Measurements from ENCODE around the gene MOB3B.

DNA sequence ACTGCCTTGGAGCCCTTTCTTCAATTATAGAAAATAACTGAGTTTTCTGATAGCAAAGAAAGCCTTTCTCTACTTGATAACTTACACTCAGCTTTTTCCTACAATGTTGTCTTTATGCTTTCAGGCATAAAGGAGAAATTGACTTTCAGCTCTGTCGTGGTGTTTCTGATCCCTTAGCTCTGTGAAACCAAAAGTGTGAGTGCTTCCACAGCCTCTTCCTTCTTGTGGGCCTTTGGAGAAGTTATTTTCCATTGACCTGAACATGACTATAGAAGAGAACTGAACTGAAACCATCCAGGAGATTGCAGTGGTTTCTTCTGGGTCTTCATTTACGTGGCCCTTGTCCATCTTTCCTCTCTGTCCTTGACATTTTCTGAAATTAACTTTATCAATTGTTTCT is 173.2 kb downstream of the MOB3B start:
- TF ChIP-seq, protein P1, sequence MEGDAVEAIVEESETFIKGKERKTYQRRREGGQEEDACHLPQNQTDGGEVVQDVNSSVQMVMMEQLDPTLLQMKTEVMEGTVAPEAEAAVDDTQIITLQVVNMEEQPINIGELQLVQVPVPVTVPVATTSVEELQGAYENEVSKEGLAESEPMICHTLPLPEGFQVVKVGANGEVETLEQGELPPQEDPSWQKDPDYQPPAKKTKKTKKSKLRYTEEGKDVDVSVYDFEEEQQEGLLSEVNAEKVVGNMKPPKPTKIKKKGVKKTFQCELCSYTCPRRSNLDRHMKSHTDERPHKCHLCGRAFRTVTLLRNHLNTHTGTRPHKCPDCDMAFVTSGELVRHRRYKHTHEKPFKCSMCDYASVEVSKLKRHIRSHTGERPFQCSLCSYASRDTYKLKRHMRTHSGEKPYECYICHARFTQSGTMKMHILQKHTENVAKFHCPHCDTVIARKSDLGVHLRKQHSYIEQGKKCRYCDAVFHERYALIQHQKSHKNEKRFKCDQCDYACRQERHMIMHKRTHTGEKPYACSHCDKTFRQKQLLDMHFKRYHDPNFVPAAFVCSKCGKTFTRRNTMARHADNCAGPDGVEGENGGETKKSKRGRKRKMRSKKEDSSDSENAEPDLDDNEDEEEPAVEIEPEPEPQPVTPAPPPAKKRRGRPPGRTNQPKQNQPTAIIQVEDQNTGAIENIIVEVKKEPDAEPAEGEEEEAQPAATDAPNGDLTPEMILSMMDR (IDR thresholded peaks at IDR 0.05): no peak
- TF ChIP-seq, protein P2, sequence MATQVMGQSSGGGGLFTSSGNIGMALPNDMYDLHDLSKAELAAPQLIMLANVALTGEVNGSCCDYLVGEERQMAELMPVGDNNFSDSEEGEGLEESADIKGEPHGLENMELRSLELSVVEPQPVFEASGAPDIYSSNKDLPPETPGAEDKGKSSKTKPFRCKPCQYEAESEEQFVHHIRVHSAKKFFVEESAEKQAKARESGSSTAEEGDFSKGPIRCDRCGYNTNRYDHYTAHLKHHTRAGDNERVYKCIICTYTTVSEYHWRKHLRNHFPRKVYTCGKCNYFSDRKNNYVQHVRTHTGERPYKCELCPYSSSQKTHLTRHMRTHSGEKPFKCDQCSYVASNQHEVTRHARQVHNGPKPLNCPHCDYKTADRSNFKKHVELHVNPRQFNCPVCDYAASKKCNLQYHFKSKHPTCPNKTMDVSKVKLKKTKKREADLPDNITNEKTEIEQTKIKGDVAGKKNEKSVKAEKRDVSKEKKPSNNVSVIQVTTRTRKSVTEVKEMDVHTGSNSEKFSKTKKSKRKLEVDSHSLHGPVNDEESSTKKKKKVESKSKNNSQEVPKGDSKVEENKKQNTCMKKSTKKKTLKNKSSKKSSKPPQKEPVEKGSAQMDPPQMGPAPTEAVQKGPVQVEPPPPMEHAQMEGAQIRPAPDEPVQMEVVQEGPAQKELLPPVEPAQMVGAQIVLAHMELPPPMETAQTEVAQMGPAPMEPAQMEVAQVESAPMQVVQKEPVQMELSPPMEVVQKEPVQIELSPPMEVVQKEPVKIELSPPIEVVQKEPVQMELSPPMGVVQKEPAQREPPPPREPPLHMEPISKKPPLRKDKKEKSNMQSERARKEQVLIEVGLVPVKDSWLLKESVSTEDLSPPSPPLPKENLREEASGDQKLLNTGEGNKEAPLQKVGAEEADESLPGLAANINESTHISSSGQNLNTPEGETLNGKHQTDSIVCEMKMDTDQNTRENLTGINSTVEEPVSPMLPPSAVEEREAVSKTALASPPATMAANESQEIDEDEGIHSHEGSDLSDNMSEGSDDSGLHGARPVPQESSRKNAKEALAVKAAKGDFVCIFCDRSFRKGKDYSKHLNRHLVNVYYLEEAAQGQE (IDR thresholded peaks at IDR 0.05; ENCODE audit: insufficient read depth in 1 of 2, low read depth in 2 of 2, low read length in 1 of 2): no peak

All from Panc1 (cell line).